ENCODE results near the gene UBXN1. TPM values are rescaled to one million over a fixed set of nuclear protein-coding genes. Genes with fewer than 3 reads are reported as not detected.

The UBXN1 gene
- total and polyA plus RNA-seq, 2 donors (not counting 1 experiment from before 2014, with no cell fraction given): 76.4 to 143 TPM

GRCh38 chr11:62645671-62645945 is 33.3 kb downstream of the UBXN1 start:
- peaks cover 8% of the 10 kb centered on the region for H3K4me1 ChIP-seq (ENCODE audit: control insufficient read depth, extremely low read depth, insufficient read depth, low read length)
- DNase-seq (ENCODE audit: low read depth in 2 of 2): no peak
- H3K36me3 ChIP-seq (ENCODE audit: control insufficient read depth, insufficient read depth, low read length): peaks cover 16% of the 10 kb centered on the region
- peak overlapping the region; percentile 73 to 96 (median 79) for H3K4me3 ChIP-seq (replicated peaks in 1 of 4; ENCODE audit: control extremely low read depth in 1 of 4, insufficient read depth in 1 of 4, low read depth in 3 of 4, low read length in 4 of 4)
- peak overlapping the region; percentile 97 for H3K4me2 ChIP-seq (ENCODE audit: extremely low read depth, insufficient read depth, low read length)
- no peak for TF ChIP-seq CTCF (conservative IDR thresholded peaks at IDR 0.05 in 1 of 2, IDR thresholded peaks at IDR 0.05 in 1 of 2; ENCODE audit: low read depth in 1 of 2, low read length in 2 of 2)
- TF ChIP-seq EZH2 (IDR thresholded peaks at IDR 0.05; ENCODE audit: low read length, missing control alignments): no peak
- peaks cover 49% of the 10 kb centered on the region for H3K79me2 ChIP-seq (ENCODE audit: control insufficient read depth, insufficient read depth, low read length)
- H3K27ac ChIP-seq (ENCODE audit: insufficient read depth, low read length): peak overlapping the region; percentile 88
- H3K9me3 ChIP-seq (ENCODE audit: control insufficient read depth, insufficient read depth, low read depth, low read length): no peaks in the 10 kb centered on the region
- no peaks in the 10 kb centered on the region for H4K20me1 ChIP-seq (ENCODE audit: control insufficient read depth, extremely low read depth, insufficient read depth, low read length)
- no peaks in the 10 kb centered on the region for H3K27me3 ChIP-seq (ENCODE audit: control insufficient read depth, insufficient read depth, low read length)
- peak overlapping the region; percentile 90 for H3K9ac ChIP-seq (ENCODE audit: insufficient read depth, low read length)
- H2AFZ ChIP-seq (ENCODE audit: low read length): no peak overlapping the region

GRCh38 chr11:62644220-62644619 is 34.7 kb downstream of the UBXN1 start:
- Histone ChIP-seq H3K79me2 (ENCODE audit: control insufficient read depth, insufficient read depth, low read length) (peaks cover 51% of the 10 kb centered on the region), H3K4me1 (ENCODE audit: control insufficient read depth, extremely low read depth, insufficient read depth, low read length) (peaks cover 8% of the 10 kb centered on the region), H3K27ac (ENCODE audit: insufficient read depth, low read length) (no peak overlapping the region), H3K4me3 (replicated peaks in 1 of 4; ENCODE audit: control extremely low read depth in 1 of 4, insufficient read depth in 1 of 4, low read depth in 3 of 4, low read length in 4 of 4) (no peak overlapping the region), H3K27me3 (ENCODE audit: control insufficient read depth, insufficient read depth, low read length) (no peaks in the 10 kb centered on the region), H3K9me3 (ENCODE audit: control insufficient read depth, insufficient read depth, low read depth, low read length) (no peaks in the 10 kb centered on the region), H3K36me3 (ENCODE audit: control insufficient read depth, insufficient read depth, low read length) (peaks cover 12% of the 10 kb centered on the region), H3K9ac (ENCODE audit: insufficient read depth, low read length) (no peak overlapping the region), H2AFZ (ENCODE audit: low read length) (no peak overlapping the region), H4K20me1 (ENCODE audit: control insufficient read depth, extremely low read depth, insufficient read depth, low read length) (no peaks in the 10 kb centered on the region), H3K4me2 (ENCODE audit: extremely low read depth, insufficient read depth, low read length) (no peak overlapping the region)
- DNase-seq (ENCODE audit: low read depth in 2 of 2): no peak
- TF ChIP-seq CTCF (conservative IDR thresholded peaks at IDR 0.05 in 1 of 2, IDR thresholded peaks at IDR 0.05 in 1 of 2; ENCODE audit: low read depth in 1 of 2, low read length in 2 of 2) (no peak), EZH2 (IDR thresholded peaks at IDR 0.05; ENCODE audit: low read length, missing control alignments) (no peak)

GRCh38 chr11:62632492-62632891 is 46.4 kb downstream of the UBXN1 start:
- H2AFZ ChIP-seq (ENCODE audit: low read length): no peak overlapping the region
- no peak for DNase-seq (ENCODE audit: low read depth in 2 of 2)
- H3K36me3 ChIP-seq (ENCODE audit: control insufficient read depth, insufficient read depth, low read length): peaks cover 41% of the 10 kb centered on the region

More at GRCh38 chr11:62632492-62632891, 46.4 kb downstream of the UBXN1 start:
- TF ChIP-seq CTCF (conservative IDR thresholded peaks at IDR 0.05 in 1 of 2, IDR thresholded peaks at IDR 0.05 in 1 of 2; ENCODE audit: low read depth in 1 of 2, low read length in 2 of 2) (no peak), EZH2 (IDR thresholded peaks at IDR 0.05; ENCODE audit: low read length, missing control alignments) (no peak)
- Histone ChIP-seq H3K9ac (ENCODE audit: insufficient read depth, low read length) (no peak overlapping the region), H3K4me3 (replicated peaks in 1 of 4; ENCODE audit: control extremely low read depth in 1 of 4, insufficient read depth in 1 of 4, low read depth in 3 of 4, low read length in 4 of 4) (no peak overlapping the region), H3K27ac (ENCODE audit: insufficient read depth, low read length) (no peak overlapping the region), H4K20me1 (ENCODE audit: control insufficient read depth, extremely low read depth, insufficient read depth, low read length) (no peaks in the 10 kb centered on the region), H3K4me2 (ENCODE audit: extremely low read depth, insufficient read depth, low read length) (no peak overlapping the region), H3K27me3 (ENCODE audit: control insufficient read depth, insufficient read depth, low read length) (no peaks in the 10 kb centered on the region), H3K79me2 (ENCODE audit: control insufficient read depth, insufficient read depth, low read length) (no peaks in the 10 kb centered on the region), H3K9me3 (ENCODE audit: control insufficient read depth, insufficient read depth, low read depth, low read length) (no peaks in the 10 kb centered on the region), H3K4me1 (ENCODE audit: control insufficient read depth, extremely low read depth, insufficient read depth, low read length) (no peaks in the 10 kb centered on the region)
